GM21390 (cell line): ENCODE measurements around the gene ADM.

Source experiments
- ATAC-seq: cut with Tn5 transposase; IDR thresholded peaks from one replicate; pipeline ENCODE4 v1.9.1; 2021; ENCODE audit not compliant: unreplicated experiment

Gene ADM

DNA sequence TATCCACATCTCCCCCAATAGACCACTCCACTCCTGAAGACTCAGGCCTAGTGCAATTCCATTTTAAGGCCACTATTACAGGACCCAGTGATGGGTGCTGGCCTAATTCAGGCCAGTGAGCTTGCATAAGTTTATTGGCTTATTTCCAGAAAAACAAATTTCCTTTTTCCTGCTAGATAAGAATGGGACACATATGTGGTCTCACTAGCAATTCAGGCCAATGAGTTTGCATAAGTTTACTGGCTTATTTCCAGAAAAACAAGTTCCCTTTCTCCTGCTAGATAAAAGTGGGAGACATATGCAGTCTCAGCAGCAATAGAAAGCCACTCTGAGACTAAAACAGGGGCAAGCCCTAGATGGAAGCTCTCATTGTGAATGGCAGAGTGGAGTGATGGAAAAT lies 22.4 kb downstream of the ADM start:
- no peak for ATAC-seq

- ATAC-seq, result no peak
Observed at GRCh38 chr11:10328314-10329098, 23.6 kb downstream of the ADM start.

GRCh38 chr11:10329356-10329755 lies 24.5 kb downstream of the ADM start:
- no peak for ATAC-seq

GRCh38 chr11:10329935-10330334 lies 25.1 kb downstream of the ADM start:
- ATAC-seq, result no peak

GRCh38 chr11:10331548-10332289 lies 26.8 kb downstream of the ADM start:
- ATAC-seq, result no peak

GRCh38 chr11:10333490-10333889 lies 28.6 kb downstream of the ADM start:
- ATAC-seq, result no peak

- no peak for ATAC-seq
Observed at GRCh38 chr11:10338287-10338686, 33.4 kb downstream of the ADM start.

DNA sequence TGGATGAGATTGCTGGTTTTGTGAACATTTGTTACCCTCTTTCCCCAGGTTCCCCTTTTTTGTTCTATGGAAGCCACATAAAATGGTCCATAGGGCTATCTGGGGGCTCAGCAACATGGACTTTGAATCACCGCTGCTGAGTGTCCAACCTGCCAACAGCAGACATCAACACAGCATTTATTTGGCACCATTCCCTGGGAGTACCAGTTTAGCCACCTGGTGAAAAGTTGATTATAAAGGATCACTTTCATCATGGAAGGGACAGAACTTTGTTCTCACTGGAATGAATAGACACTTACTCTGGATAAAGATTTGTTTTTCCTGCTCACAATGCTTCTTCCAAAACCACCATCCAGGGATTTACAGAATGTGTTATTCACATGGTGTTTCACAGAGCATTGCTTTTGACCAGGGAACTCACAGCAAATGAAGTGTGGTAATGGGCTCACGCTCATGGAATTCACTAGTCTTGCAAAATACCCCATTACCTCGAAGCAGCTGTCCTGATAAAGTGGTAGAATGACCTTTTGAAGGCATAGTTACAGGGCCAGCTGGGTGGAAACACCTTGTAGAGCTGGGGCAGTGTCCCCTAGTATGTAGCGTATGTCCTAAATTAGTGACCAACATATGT lies 43.9 kb downstream of the ADM start:
- ATAC-seq, result no peak

- ATAC-seq, result no peak
Observed at GRCh38 chr11:10349281-10349665, 44.4 kb downstream of the ADM start.

- no peak for ATAC-seq
Observed at GRCh38 chr11:10349806-10350205, 44.9 kb downstream of the ADM start.

DNA sequence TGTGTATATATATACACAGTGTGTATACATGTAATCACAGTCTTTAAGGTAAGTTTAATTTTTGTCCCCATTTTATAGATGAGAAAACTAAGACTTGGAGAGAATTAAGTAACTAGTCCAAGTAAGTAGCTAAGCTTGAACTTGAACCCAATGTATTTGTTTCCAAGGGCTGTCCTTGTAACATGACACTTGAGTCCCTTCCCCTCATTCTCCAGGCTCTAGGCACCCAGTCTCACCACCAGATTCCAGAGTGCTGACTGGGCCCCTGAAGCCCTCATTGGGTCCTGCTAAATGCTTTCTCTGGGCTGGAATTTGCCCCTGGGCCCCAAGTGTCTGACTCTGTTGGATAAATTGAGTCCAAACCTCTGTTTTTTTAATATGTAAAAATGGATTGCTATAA lies 45.5 kb downstream of the ADM start:
- no peak for ATAC-seq

- ATAC-seq, result no peak
Observed at GRCh38 chr11:10351435-10351764, 46.5 kb downstream of the ADM start.

- no peak for ATAC-seq
Observed at GRCh38 chr11:10351765-10352641, 47.1 kb downstream of the ADM start.

DNA sequence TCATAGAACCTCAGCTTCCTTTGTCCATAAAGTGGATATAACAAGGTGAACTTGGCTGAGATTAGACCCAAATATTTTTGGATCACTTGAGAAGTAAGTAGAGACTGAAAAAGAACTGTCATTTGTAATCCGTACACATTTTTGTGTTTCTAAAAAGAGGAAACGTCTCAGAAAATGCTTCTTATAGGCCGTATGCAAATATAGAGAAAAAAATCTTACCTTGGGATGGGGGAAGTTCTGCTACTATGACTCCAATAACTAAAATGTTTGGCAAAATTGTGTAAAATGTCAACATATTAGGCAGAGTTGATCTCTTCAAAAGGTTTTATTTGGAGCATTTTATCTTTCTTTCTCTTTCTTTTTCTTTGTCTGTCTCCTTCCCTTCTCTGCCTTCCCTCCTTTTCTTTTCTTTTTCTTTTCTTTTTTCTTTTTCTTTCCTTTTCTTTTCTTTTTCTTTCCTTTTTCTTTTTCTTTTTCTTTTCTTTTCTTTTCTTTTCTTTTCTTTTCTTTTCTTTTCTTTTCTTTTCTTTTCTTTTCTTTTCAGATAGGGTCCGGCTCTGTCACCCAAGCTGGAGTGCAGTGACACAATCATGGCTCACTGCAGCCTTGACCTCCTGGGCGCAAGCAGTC lies 48.2 kb downstream of the ADM start:
- ATAC-seq, result no peak

GRCh38 chr11:10354389-10354788 lies 49.5 kb downstream of the ADM start:
- no peak for ATAC-seq

- ATAC-seq, result no peak
Observed at GRCh38 chr11:10355257-10355661, 50.4 kb downstream of the ADM start.

GRCh38 chr11:10356161-10356560 lies 51.3 kb downstream of the ADM start:
- ATAC-seq, result no peak
